ENCODE measurements around the gene ZNF423.

Gene ZNF423

DNA sequence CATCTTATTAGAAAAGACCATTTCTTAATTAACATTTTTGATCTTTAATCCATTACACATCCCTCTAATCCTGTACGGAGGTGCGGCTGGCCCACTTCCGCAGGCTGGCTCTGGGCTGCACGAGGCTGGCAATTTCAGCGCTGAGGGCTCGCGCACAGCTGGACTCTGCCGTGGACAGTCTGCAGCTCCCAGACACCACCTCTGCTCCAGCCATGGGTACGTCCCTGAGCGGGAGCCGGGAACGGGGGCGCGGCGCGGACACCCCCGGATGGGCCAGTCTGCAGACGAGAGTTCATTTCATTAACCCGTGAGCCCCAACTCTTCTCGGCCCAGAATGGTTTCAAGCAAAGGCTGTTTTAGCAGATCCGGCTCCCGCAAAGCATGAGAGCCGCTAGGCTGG lies 87.9 kb downstream of the ZNF423 start:
- no peak for TF ChIP-seq EZH2 (IDR thresholded peaks at IDR 0.05; ENCODE audit: borderline replicate concordance, low read depth, low read length, severe bottlenecking)
- H3K79me2 ChIP-seq (ENCODE audit: insufficient read depth, low read length), result no peaks in the 10 kb centered on the region
- no peak overlapping the region for H3K27ac ChIP-seq (ENCODE audit: low read length)
- H4K20me1 ChIP-seq (ENCODE audit: insufficient read depth, low read length), result no peaks in the 10 kb centered on the region
- H2AFZ ChIP-seq (ENCODE audit: low read depth, low read length), result no peak overlapping the region
- no peaks in the 10 kb centered on the region for H3K36me3 ChIP-seq (ENCODE audit: insufficient read depth, low read length)
- no peaks in the 10 kb centered on the region for H3K9me3 ChIP-seq (ENCODE audit: insufficient read depth, low read length, severe bottlenecking)
- H3K4me2 ChIP-seq (ENCODE audit: insufficient read depth, low read length), result no peak overlapping the region
- ATAC-seq (ENCODE audit: insufficient read depth, low read depth), result no peak
- H3K4me3 ChIP-seq (ENCODE audit: low read depth in 1 of 2, low read length in 2 of 2), result no peak overlapping the region
- H3K9ac ChIP-seq (ENCODE audit: low read depth, low read length), result no peak overlapping the region
- no peaks in the 10 kb centered on the region for H3K27me3 ChIP-seq (ENCODE audit: insufficient read depth, low read length, poor library complexity)
- no peak for DNase-seq
- no peaks in the 10 kb centered on the region for H3K4me1 ChIP-seq (ENCODE audit: insufficient read depth, low read length)

DNA sequence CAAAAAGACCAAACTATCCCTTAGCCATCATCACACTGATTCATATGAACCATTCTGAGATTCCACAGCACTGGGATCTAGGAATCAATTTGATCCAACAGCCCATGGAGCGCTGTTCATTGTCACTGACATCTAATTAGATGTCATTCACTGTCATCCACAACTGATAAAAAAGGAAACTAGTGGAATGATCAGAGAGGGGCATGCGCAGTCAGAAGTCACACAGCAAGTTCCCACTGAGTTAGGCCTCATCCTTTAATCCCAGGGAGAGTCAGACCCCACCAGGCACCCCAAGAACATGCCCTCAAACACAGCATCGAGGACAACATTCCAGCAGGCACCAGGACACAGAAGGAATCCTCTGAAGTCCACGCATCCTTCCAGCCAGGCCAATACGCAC lies 88.5 kb downstream of the ZNF423 start:
- no peaks in the 10 kb centered on the region for H3K9me3 ChIP-seq (ENCODE audit: insufficient read depth, low read length, severe bottlenecking)
- H3K79me2 ChIP-seq (ENCODE audit: insufficient read depth, low read length), result no peaks in the 10 kb centered on the region
- no peaks in the 10 kb centered on the region for H4K20me1 ChIP-seq (ENCODE audit: insufficient read depth, low read length)
- H3K36me3 ChIP-seq (ENCODE audit: insufficient read depth, low read length), result no peaks in the 10 kb centered on the region
- no peak overlapping the region for H3K4me2 ChIP-seq (ENCODE audit: insufficient read depth, low read length)
- H2AFZ ChIP-seq (ENCODE audit: low read depth, low read length), result no peak overlapping the region
- DNase-seq (no peak), ATAC-seq (ENCODE audit: insufficient read depth, low read depth) (no peak)
- no peaks in the 10 kb centered on the region for H3K4me1 ChIP-seq (ENCODE audit: insufficient read depth, low read length)
- no peak overlapping the region for H3K27ac ChIP-seq (ENCODE audit: low read length)
- no peak overlapping the region for H3K4me3 ChIP-seq (ENCODE audit: low read depth in 1 of 2, low read length in 2 of 2)
- no peak overlapping the region for H3K9ac ChIP-seq (ENCODE audit: low read depth, low read length)
- no peaks in the 10 kb centered on the region for H3K27me3 ChIP-seq (ENCODE audit: insufficient read depth, low read length, poor library complexity)
- TF ChIP-seq, protein P1, sequence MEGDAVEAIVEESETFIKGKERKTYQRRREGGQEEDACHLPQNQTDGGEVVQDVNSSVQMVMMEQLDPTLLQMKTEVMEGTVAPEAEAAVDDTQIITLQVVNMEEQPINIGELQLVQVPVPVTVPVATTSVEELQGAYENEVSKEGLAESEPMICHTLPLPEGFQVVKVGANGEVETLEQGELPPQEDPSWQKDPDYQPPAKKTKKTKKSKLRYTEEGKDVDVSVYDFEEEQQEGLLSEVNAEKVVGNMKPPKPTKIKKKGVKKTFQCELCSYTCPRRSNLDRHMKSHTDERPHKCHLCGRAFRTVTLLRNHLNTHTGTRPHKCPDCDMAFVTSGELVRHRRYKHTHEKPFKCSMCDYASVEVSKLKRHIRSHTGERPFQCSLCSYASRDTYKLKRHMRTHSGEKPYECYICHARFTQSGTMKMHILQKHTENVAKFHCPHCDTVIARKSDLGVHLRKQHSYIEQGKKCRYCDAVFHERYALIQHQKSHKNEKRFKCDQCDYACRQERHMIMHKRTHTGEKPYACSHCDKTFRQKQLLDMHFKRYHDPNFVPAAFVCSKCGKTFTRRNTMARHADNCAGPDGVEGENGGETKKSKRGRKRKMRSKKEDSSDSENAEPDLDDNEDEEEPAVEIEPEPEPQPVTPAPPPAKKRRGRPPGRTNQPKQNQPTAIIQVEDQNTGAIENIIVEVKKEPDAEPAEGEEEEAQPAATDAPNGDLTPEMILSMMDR (IDR thresholded peaks at IDR 0.05; ENCODE audit: borderline replicate concordance, extremely low read depth, low read length, poor library complexity, severe bottlenecking), result no peak
- no peak for TF ChIP-seq EZH2 (IDR thresholded peaks at IDR 0.05; ENCODE audit: borderline replicate concordance, low read depth, low read length, severe bottlenecking)

DNA sequence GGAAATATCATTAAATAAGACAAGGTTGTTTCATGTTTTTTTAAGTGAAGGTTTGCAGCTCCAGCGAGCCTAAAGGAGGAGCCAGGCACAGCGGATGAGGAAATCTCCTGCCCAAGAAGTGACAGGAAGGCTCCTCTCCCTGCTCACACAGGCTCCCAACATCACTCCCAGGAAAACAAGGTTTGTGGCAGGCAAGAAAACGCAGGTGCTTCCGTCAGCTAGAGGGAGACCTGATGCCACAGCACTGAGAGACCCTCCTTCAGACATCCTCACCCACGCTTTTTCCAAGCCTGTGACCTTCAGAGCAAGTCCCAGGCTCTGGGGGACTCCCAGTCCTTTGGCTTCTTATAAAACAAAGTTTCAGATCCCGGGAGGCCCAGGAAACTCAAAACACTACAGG lies 89.7 kb downstream of the ZNF423 start:
- no peak overlapping the region for H3K4me2 ChIP-seq (ENCODE audit: insufficient read depth, low read length)
- H3K27ac ChIP-seq (ENCODE audit: low read length), result no peak overlapping the region
- no peaks in the 10 kb centered on the region for H3K4me1 ChIP-seq (ENCODE audit: insufficient read depth, low read length)
- H3K79me2 ChIP-seq (ENCODE audit: insufficient read depth, low read length), result no peaks in the 10 kb centered on the region
- no peak overlapping the region for H2AFZ ChIP-seq (ENCODE audit: low read depth, low read length)
- no peaks in the 10 kb centered on the region for H4K20me1 ChIP-seq (ENCODE audit: insufficient read depth, low read length)
- H3K27me3 ChIP-seq (ENCODE audit: insufficient read depth, low read length, poor library complexity), result no peaks in the 10 kb centered on the region
- TF ChIP-seq EZH2 (IDR thresholded peaks at IDR 0.05; ENCODE audit: borderline replicate concordance, low read depth, low read length, severe bottlenecking), result no peak
- TF ChIP-seq, protein P1 (IDR thresholded peaks at IDR 0.05; ENCODE audit: borderline replicate concordance, extremely low read depth, low read length, poor library complexity, severe bottlenecking), result no peak
- no peaks in the 10 kb centered on the region for H3K36me3 ChIP-seq (ENCODE audit: insufficient read depth, low read length)
- H3K9ac ChIP-seq (ENCODE audit: low read depth, low read length), result no peak overlapping the region
- no peak for ATAC-seq (ENCODE audit: insufficient read depth, low read depth)
- no peak overlapping the region for H3K4me3 ChIP-seq (ENCODE audit: low read depth in 1 of 2, low read length in 2 of 2)
- H3K9me3 ChIP-seq (ENCODE audit: insufficient read depth, low read length, severe bottlenecking), result no peaks in the 10 kb centered on the region
- no peak for DNase-seq

DNA sequence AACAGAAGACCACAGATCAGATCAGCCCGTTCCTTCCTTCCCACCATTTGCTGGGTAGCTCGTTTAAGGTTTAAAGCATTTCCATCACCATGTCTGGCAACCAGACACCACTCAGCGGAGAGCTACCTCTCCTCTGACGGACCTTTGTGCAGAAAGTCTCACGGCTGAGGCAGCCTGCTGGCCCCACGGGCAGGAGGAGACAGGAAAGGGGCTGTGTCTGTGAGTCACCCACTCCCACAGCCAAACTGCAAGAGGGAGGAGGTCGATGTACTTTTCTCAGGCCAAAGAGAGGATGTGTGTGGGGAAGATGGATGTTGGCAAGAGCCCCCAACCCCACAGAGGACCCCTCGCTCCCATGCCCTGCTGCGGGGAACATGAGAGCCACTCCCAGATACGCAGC lies 92.1 kb downstream of the ZNF423 start:
- Histone ChIP-seq H3K4me3 (ENCODE audit: low read depth in 1 of 2, low read length in 2 of 2) (no peak overlapping the region), H3K9ac (ENCODE audit: low read depth, low read length) (no peak overlapping the region), H3K4me2 (ENCODE audit: insufficient read depth, low read length) (no peak overlapping the region), H3K4me1 (ENCODE audit: insufficient read depth, low read length) (no peaks in the 10 kb centered on the region), H3K27me3 (ENCODE audit: insufficient read depth, low read length, poor library complexity) (no peaks in the 10 kb centered on the region), H2AFZ (ENCODE audit: low read depth, low read length) (no peak overlapping the region), H3K36me3 (ENCODE audit: insufficient read depth, low read length) (no peaks in the 10 kb centered on the region), H3K79me2 (ENCODE audit: insufficient read depth, low read length) (no peaks in the 10 kb centered on the region), H3K9me3 (ENCODE audit: insufficient read depth, low read length, severe bottlenecking) (no peaks in the 10 kb centered on the region), H4K20me1 (ENCODE audit: insufficient read depth, low read length) (no peaks in the 10 kb centered on the region), H3K27ac (ENCODE audit: low read length) (no peak overlapping the region)
- DNase-seq (no peak), ATAC-seq (ENCODE audit: insufficient read depth, low read depth) (no peak)
- TF ChIP-seq, protein P1 (IDR thresholded peaks at IDR 0.05; ENCODE audit: borderline replicate concordance, extremely low read depth, low read length, poor library complexity, severe bottlenecking), result no peak
- no peak for TF ChIP-seq EZH2 (IDR thresholded peaks at IDR 0.05; ENCODE audit: borderline replicate concordance, low read depth, low read length, severe bottlenecking)
